ENCODE measurements around the gene TBX1. TPM values are rescaled to one million over a fixed set of nuclear protein-coding genes. Genes with fewer than 3 reads are reported as not detected.

The TBX1 gene
- total RNA-seq (2014; rRNA removed; shearing (Covaris generic)): 2.6 and 3.3 TPM in 2 replicates
- polyA plus RNA-seq (2014; cell fraction: nucleus; rRNA removed): 6.5 and 7.2 TPM in 2 replicates

DNA sequence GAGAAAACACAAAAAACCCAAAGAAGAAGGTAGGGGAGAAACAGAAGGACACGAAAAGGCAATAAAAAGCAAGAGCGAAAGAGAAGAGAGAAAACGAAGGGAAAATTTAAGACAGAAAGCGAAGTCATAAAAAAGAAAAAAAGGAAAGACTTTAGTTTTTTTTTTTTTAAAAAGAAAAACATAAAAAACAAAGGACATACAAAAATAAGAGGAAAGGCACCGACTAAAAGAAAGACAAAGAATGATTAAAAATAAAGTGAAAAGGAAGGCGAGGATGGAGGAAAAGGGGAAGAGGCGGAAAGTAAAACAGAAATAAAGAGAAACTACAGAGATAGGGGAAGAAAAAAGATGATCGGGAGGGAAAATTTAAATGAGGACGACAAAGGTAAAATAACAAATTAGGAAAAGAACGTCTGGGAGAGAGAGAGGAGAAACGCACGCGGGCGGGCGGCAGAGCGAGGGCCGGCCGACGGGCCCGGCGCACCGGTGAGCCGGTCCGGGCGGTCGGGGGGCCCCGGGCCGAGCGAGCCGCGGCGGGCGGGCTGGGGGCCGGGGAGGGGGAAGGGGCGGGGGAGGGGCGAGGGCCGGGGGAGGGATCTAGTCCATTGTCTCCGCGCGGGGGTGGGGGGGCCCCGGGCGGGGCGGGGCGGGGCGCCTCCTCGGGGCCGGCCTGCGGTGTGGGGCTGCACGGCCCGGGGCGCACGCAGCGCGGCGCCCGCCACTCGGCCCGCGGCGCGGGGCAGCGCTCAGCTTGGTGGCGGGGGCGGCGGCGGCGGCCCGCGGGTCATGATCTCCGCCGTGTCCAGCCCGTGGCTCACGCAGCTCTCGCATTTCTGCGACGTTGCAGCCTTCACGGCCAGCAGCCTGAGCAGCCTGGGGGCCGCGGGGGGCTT is at the start of gene TBX1:
TBX1 (plus strand) TSS at position 721 of the 893 bp plus-strand sequence; CDS start at position 787, 66 bp downstream.
- DNase-seq (ENCODE audit: extremely low read depth, low read depth): no peak

DNA sequence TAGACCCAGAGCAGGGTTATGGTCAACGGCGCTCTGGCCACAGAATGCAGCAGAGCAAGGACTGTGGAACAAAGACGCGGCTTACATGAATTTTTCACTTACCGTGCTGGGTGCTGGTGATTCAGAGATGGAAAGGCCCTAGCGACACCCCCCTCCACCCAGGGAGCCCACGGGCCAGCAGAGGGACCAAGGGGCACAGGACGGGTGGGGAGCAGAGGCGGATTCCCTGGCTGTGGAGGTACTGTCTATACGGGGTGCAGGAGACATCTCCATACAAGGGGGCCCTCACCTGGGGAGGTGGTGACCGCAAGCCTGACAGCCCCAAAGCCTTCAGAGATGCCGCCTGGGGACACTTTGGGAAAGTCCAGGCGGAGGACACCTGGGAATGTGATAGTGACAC is 47.3 kb upstream of the TBX1 start:
- no peak for DNase-seq (ENCODE audit: extremely low read depth, low read depth)

DNA sequence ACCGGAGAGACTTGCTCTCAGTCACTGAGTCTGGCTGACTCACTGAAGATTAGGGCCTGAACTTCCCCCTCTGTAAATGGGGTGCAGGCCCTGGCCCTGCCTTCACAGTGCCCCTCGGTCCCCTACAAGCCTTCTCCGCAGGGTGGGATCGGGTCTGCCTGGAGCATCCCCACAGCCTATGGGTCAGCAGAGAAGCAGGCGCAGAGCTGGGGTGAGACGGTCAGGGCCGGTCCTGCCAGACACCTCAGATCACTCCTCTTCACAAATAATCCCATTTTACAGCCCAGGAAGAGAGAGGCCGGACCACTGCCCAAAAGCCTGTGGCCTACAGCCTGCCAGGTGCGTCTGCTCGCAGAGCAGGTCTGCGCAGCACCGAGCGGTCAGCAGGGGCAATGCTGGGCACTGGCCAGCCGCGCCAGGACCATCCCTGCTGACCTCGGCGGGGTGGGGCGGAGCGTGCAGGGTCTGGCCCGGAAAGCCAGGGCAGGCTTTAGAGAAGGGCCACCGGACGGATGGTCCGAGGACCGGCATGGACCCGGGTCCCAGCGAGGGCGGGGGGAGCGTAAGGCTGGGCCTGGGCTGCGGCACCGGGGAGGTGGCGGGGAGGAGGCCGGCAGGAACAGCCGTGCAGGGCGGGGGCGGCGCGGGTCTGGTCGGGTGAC is 46.8 kb upstream of the TBX1 start:
- DNase-seq (ENCODE audit: extremely low read depth, low read depth): no peak

DNA sequence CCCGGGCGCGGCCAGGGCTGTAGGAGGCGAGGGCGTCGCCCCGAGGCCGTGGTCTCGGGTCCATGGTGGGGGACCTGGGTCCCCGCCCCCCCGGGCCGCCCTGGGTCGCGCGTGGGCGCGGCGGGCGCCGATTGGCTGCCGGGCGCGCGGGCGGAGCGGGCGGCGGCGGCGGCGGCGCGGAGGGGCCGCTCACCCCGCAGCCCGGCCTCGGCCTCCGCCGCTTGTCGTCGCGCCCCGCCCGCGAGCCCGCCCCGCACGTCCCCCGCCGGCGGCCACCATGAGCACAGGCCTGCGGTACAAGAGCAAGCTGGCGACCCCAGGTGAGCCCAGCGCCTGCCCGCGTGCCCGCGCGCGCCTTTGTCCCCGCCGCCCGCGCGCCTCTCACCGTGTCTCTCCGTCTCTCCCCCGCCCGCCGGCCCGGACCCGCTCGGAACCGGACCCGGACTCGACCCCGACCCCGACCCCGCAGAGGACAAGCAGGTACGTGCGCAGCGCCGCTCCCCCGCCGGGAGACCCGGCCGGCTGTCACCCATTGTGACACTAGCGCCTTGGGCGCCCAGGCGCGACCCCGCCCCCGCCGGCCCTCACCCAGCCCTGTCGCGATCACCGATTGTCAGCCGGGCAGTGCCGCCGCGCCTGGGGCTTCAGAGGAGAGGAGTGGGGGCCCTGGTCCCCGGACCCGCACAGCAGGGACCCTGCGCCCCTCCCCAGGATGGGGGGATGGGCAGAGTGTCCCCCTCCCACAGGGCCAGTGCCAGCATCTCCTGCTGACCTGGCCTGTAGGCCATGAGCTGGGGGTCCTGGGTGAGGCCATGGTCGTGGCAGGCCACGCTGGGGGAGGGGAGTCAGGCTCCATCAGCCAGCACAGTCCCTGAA is 46.0 kb upstream of the TBX1 start, which contains the start of gene SEPTIN5:
SEPTIN5 (plus strand) TSS at position 192 of the 876 bp plus-strand sequence; CDS start at position 278, 86 bp downstream.
- no peak for DNase-seq (ENCODE audit: extremely low read depth, low read depth)

DNA sequence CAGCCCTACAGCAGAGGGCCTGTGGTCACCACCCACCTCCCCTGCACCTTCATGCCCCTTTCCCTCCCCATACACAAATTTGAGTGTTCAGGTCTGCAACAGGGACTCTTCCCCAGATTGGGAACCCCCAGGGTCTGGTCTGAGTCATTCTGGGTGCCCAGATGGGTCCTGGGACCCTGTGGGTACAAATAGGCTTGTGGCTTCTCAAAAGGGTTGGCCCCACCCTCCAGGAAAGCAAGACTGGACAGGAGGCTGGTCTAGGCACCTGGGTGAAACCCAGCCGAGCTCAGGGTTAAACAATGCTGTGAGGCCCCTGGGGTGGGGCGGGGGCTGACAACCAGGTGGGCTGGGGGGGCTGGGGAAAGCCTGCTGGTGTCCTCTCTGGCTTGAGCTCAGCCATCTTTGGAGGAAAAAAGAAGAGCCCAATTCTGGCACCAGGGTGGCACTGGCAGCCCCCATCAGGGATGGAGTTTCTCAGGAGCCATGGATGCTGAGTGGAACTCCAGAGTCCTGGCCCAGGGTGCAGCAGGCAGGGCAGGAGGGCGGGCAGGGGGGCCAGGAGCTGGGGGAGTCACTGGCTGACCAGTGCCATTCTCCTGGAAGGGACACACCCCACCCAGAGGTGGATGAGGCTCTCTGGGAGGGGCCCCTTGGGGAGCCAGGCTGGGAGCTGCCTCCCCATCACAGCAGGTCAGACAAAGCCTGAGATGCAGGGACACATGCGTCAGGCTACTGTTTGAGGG is 45.2 kb upstream of the TBX1 start:
- no peak for DNase-seq (ENCODE audit: extremely low read depth, low read depth)

DNA sequence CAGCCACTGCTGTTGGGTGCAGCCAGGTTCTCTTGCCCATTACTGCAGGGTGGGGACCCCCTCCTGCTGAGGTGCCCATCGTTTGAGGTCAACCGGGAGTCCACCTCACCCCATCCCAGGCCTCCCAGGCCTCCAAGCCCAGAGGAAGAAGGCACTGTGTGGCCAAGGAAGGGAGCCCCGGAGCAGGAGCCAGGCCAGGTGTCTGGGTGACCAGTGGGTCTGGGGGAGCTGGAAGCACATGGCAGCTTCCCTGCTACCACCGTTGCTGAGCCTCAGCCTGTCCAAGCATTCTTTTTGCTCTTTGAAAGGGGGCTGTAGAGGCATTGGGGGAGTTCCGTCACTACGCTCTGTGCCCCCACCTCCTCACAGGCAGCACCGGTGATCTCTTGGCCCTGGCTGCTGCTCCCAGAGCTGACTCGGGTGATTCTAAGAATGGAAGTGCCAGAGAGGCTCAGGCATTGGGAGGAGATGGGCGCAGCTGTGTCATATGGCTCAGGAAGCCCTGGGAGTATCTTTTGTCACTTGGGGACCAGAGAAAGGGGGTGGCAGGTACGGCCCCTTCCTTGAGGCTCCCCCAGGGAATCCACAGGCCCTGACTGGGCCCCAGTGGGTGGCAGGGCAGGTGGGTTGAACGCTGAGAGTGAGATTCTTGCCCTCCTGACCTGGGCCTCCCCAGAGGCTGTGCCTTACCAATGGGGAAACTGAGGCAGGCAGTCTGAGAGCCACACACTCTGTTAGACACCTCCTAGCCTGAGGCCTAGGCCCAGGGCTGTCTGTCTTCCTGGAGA is 44.3 kb upstream of the TBX1 start:
- no peak for DNase-seq (ENCODE audit: extremely low read depth, low read depth)

DNA sequence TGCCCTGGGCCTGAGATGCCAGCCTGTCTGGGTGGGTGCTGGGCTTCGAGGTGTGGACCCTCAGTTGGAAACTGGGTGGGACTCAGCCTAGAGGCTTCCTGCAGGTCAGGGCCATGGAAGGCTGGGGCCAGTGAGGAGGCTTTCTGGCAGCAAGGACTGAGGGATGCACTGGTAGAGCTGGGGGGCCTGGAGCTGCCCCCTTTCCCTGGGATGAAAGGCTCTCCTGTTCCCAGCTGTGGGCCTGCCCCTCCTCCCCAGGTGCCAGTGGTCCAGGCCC is 43.8 kb upstream of the TBX1 start:
- no peak for DNase-seq (ENCODE audit: extremely low read depth, low read depth)

DNA sequence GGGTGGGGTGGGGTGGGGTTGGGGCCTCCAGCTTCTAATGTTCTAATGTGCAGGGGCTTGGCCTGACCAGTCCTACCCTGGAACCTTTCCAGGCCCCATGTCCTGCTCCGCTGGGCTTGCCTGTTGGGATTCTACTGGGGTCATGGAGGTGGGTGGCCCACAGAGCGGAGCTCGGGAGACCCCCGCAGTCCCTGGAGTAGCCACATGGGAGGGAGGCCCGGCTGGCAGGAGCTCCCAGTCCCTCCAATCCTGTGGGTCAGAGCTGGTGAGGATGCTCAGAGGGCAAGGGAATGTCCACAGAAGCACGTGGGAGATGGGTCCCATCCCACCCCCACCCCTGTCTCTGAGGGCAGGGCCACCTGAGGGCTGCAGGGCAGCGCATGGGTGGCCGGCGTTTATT is 43.4 kb upstream of the TBX1 start:
- no peak for DNase-seq (ENCODE audit: extremely low read depth, low read depth)

DNA sequence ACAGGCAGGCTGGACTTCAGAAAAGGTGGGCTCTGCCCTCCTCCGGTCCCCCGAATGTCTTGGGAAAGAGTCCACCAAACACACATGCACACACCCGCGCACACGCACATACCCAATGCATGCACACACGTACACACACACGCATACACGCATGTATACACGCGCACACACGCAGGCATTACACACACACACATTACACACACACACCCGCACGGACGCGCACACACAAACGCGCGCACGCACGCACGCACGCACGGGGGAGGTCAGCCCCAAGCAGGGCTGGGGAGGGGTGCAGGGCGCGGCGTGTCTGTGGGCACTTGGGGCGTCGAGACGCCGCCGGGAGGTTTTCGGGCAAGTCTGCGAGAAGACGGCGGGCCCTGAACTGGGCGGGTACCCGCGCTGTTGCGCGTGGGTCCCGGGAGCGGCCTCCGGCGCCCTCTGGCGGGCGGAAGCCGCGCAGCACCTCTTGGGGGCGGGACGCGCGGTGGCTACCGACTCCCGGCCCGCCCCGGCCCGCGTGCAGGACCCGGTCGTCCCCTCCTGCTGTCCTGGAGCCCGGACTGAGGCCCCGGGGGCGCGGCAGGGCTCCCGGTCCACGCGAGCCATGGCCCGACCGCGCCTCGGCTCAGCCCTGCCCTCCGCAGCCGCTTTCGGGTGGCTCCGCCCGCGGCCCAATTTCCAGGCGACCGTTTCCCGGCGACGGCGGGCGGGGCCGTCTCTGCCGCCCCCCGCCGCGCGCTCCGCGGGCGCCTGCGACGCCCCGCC is 42.7 kb upstream of the TBX1 start:
- peak; percentile 36 for DNase-seq (ENCODE audit: extremely low read depth, low read depth)

DNA sequence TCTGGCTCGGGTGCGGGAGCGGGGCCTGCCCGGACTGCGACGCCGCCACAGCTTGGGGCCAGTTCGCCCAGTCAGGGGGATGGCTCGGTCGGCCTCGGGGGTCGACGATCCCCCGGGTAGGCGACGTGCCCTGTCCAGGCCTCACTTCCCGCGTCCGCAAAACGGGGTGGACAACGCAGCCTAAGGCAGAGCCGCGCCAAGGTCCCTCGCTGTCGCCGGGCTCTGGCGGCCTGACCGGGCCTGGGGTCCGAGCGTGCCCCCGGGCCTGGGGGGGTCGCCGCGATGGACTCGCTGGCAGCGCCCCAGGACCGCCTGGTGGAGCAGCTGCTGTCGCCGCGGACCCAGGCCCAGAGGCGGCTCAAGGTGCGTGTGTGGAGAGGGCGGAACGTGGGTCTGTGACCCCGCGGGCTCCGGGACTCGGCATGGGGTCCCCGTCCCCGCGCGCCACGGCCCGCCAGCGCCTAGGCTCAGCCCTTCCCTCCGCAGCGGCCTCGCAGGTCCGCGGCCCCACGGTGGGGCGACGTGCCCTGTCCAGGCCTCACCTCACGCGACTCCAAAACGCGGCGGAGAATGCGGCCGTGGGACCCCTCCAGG is 42.0 kb upstream of the TBX1 start:
- no peak for DNase-seq (ENCODE audit: extremely low read depth, low read depth)

DNA sequence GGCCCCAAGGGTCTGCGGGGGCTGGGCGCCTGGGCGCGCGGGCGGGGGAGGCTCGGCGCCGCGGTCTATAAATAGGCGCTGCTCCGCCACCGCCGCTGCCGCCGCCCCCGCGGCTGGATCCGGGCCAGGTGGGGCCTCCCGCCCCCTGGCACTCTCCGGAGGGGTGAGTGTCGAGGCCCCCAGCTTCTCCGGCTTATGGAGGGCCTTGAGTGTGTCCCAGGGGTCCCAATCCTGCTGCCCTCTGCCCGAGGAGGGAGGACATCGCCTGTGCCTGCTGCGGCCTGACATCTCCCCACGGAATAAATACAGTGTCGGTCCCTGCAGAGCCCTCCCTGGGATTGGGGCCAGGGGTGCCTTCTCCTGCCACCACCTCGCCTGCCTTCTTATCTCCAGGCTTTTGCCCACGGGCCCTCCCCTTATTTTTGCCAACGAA is 41.5 kb upstream of the TBX1 start:
- no peak for DNase-seq (ENCODE audit: extremely low read depth, low read depth)

DNA sequence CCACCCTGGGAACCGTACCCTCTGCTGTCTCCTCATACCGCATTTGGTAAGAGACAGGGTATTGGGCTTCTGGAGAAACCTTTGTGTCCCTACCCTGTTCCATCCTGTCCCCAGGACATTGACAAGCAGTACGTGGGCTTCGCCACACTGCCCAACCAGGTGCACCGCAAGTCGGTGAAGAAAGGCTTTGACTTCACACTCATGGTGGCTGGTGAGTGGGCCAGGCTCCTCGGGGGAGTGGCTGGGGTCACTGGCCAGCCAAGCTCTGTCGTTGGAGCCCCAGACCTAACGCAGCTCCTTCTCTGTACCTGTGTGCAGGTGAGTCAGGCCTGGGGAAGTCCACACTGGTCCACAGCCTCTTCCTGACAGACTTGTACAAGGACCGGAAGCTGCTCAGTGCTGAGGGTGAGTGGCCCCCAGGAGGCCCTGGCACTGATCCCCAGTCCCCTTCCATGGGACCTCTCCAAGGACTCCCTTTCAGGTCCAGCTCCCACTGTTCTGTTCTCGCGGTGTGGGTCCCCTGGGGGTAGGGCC is 41.0 kb upstream of the TBX1 start:
- no peak for DNase-seq (ENCODE audit: extremely low read depth, low read depth)

DNA sequence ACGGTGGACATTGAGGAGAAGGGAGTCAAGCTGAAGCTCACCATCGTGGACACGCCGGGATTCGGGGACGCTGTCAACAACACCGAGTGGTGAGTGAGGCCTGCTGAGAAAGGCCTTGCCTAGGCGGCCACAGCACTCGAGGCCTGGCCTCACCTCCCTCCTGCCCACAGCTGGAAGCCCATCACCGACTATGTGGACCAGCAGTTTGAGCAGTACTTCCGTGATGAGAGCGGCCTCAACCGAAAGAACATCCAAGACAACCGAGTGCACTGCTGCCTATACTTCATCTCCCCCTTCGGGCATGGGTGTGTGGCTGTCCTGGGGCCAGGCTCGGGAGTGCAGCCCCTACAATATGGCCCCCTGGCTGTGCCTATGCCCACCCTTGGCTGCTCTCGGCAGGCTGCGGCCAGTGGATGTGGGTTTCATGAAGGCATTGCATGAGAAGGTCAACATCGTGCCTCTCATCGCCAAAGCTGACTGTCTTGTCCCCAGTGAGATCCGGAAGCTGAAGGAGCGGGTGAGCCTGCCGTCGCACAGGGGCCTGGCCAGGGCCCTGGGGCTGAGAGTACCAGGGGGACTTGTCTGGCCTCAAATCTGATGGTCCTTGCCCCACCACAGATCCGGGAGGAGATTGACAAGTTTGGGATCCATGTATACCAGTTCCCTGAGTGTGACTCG is 40.3 kb upstream of the TBX1 start:
- no peak for DNase-seq (ENCODE audit: extremely low read depth, low read depth)

DNA sequence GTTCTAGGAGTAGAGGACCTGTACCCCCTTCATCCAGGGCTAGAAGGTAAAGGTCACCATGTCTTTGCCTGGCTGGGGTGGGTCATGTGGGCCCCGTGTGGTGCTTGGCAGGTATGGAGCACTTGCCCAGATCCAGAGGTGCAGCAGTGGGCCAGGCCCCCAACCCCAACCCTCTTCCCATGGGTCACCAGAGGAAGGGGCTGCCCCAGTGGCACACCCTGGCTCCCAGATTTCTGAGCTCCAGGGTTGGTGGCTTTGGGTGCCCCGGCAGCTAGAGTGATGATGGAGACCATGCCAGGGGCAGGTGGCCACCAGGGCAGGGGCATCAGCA is 39.6 kb upstream of the TBX1 start:
- no peak for DNase-seq (ENCODE audit: extremely low read depth, low read depth)

DNA sequence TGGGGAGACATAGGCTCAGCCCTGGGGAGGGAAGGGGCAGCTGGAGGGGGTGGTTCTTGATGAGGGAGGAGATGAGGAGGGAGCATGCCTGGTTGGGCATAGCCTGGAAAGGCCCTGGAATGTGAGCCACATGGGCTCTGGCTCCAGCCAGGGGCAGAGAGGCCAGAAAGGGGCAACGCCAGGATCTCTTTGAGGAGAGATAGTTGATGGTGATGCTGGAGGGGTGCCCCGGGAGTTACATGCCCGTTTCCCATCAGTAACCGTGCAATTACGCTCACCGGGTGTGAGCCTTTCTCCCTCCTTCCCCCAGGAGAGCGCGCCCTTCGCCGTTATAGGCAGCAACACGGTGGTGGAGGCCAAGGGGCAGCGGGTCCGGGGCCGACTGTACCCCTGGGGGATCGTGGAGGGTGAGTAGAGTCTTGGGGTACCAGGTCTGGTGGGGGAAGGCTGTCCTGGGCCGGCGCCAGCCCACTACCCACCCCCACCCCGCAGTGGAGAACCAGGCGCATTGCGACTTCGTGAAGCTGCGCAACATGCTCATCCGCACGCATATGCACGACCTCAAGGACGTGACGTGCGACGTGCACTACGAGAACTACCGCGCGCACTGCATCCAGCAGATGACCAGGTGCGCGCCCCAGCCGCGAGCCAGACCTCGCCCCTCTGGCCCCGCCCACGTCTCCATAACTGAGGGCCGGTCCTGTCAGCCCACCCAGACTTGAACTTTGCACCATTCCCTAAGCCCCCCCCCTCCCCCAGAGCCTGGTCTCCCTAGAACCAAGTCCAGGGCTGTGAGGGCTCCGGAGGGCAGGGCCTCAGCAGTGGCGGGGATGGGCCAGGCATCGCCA is 39.0 kb upstream of the TBX1 start:
- no peak for DNase-seq (ENCODE audit: extremely low read depth, low read depth)

DNA sequence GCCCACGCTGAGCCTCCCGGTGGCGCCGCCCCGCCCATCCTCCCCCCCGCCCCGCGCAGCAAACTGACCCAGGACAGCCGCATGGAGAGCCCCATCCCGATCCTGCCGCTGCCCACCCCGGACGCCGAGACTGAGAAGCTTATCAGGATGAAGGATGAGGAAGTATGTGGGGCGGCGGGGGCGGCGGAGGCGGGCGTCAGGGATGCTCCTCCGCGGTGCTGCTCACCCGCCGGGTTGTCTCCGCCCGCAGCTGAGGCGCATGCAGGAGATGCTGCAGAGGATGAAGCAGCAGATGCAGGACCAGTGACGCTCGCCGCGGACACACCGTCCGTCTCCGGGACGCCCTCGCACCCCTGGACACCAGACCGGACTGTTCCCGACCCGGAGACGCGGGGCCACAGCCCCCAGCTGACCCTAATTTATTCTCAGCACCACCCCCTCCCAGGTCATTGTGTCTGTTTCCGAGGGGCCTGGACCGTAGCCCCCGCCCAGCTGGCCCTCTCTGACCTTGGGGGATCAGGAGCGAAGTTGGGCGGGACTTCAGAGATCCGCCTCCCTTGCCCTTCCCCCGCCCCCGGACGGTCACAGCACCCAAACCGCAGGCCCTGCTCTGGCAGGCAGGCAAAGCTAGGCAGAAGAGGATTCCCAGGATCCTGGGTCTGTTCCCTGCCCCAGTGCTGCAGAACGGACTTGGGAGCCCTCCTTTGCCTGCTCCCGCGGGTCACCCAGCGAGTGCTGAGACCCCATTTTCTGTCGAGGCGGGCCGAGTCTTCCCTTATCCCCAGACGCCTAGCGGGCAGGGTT is 38.2 kb upstream of the TBX1 start:
- DNase-seq (ENCODE audit: extremely low read depth, low read depth): no peak

Measured in NCI-H460 (cell line).